Kidney (tissue), 14 donors: ENCODE results near the gene UBE2M. TPM values are rescaled to one million over a fixed set of nuclear protein-coding genes. Genes with fewer than 3 reads are reported as not detected.
"Not testable (repeated sequence)": the region's sequence is repeated elsewhere in the genome, so short reads cannot be mapped to it uniquely, and the experiment has no call there.

Experiments
- DNase-seq, 5 donors: peaks; one replicate each; pipeline ENCODE4 v3.0.0-alpha.2; 2013 to 2020
- FAIRE-seq: peaks from 2 replicates; lab custom pipeline; 2012; peaks lifted over from hg19 to GRCh38; lab: Jason Lieb, UNC
- H3K27ac ChIP-seq, 2 donors: one replicate each; pipeline ENCODE4 v1.7.0; 2013; ENCODE audit warnings: low read depth in 2 of 2, low read length in 2 of 2, inconsistent platforms in 1 of 2
- H3K27me3 ChIP-seq: one replicate; pipeline ENCODE4 v1.7.1; 2013; ENCODE audit warnings: low read length, inconsistent platforms; ENCODE audit not compliant: control insufficient read depth, insufficient read depth
- H3K36me3 ChIP-seq, 3 donors: one replicate each; pipeline versions ENCODE4 v1.7.0 to v1.7.1; 2013; ENCODE audit warnings: low read length in 3 of 3, control low read depth in 1 of 3, inconsistent platforms in 1 of 3; ENCODE audit not compliant: insufficient read depth in 3 of 3, control insufficient read depth in 2 of 3
- H3K4me1 ChIP-seq, 3 donors: one replicate each; pipeline versions ENCODE4 v1.7.0 to v1.7.1; 2013; ENCODE audit warnings: low read length in 3 of 3, inconsistent platforms in 1 of 3, low read depth in 1 of 3; ENCODE audit not compliant: control insufficient read depth in 2 of 3, insufficient read depth in 2 of 3
- H3K4me3 ChIP-seq, 3 donors: one replicate each; pipeline versions ENCODE4 v1.7.0 to v1.8.1; 2013; ENCODE audit warnings: low read length in 3 of 3, control low read depth in 1 of 3, inconsistent platforms in 1 of 3
- H3K9ac ChIP-seq, 3 donors: one replicate each; pipeline versions ENCODE4 v1.7.0 to v1.7.1; 2013; ENCODE audit warnings: low read length in 3 of 3, control low read depth in 1 of 3, inconsistent platforms in 1 of 3
- H3K9me3 ChIP-seq, 3 donors: one replicate each; pipeline versions ENCODE4 v1.7.0 to v1.7.1; 2013; ENCODE audit warnings: low read length in 3 of 3, control low read depth in 1 of 3, inconsistent platforms in 1 of 3; ENCODE audit not compliant: control insufficient read depth in 2 of 3, insufficient read depth in 1 of 3
- CTCF ChIP-seq: IDR thresholded peaks from 3 replicates; pipeline ENCODE4 v1.5.1; 2012; ENCODE audit warnings: mild to moderate bottlenecking, moderate library complexity, borderline replicate concordance; ENCODE audit not compliant: insufficient read depth; ENCODE audit errors: extremely low read depth
- intact Hi-C: fragments of 100-400 bp; cut with DNase I; formaldehyde crosslinking; loops from one replicate; pipeline ENCODE4 v1.11.1; 2022
- polyA plus RNA-seq: library from polyadenylated mRNA; stranded (reverse); fragments of 350-450 nt; fragmentation: Illumina TruSeq; extraction: RNeasy Lipid Tissue Mini Kit (QIAGEN cat#74804); gene quantifications from one replicate; pipeline ENCODE4 v1.2.3, GENCODE V29; 2014; ENCODE audit warnings: low read depth, low replicate concordance; ENCODE audit not compliant: insufficient read depth
- total RNA-seq: library from RNA; stranded (reverse); fragmentation: NEBNext Ultra II Directional; extraction: Animal tissue kit (Norgen Biotek cat#: 25700); gene quantifications from one replicate; pipeline ENCODE4 v1.2.1, GENCODE V29; 2021
- donor health status: control.
- donor health status: control.
- donor health status: control.
- donor health status: control.
- donor health status: control.
- donor health status: DM: yes; HTN: yes; CAD: no.
- donor health status: Normal renal cell carcinoma (clear cell type).

Gene UBE2M
- total and polyA plus RNA-seq, 2 donors from 2014 or later, result 60.4 to 98.0 TPM

GRCh38 chr19:58578012-58578925, 19.9 kb upstream of the UBE2M start:
- peaks cover 3 to 13% (median 4%) of the 10 kb centered on the region in 3 donors for H3K4me1 ChIP-seq
- H3K36me3 ChIP-seq, result peaks cover 1 to 3% (median 2%) of the 10 kb centered on the region in 3 donors
- no peak overlapping the region for H3K27ac ChIP-seq
- H3K27me3 ChIP-seq, result no peaks in the 10 kb centered on the region
- no peak for TF ChIP-seq CTCF
- DNase-seq (peak in 2 of 5 donors; percentile 50 to 51), FAIRE-seq (no peak)
- no peak overlapping the region for H3K4me3 ChIP-seq
- H3K9ac ChIP-seq, result no peak overlapping the region
- H3K9me3 ChIP-seq, result no peaks in the 10 kb centered on the region
- intact Hi-C loops, result no loop called here

- H3K4me1 ChIP-seq, result peaks cover 3 to 13% (median 4%) of the 10 kb centered on the region in 3 donors
- H3K4me3 ChIP-seq, H3K9me3 ChIP-seq, H3K36me3 ChIP-seq, H3K27me3 ChIP-seq, H3K9ac ChIP-seq, H3K27ac ChIP-seq, intact Hi-C loops, FAIRE-seq: not testable (repeated sequence)
- peak in 1 of 5 donors; percentile 16 for DNase-seq
These were observed 19.2 kb upstream of the UBE2M start for GRCh38 chr19:58577581-58577980.

GRCh38 chr19:58575183-58576041, 17.0 kb upstream of the UBE2M start:
- no peak for FAIRE-seq
- peak overlapping the region; percentile 35 to 78 (median 77) for H3K9ac ChIP-seq
- intact Hi-C loops, result no loop called here
- no peaks in the 10 kb centered on the region for H3K36me3 ChIP-seq
- peak overlapping the region; percentile 70 to 78 (median 74) for H3K4me3 ChIP-seq
- H3K4me1 ChIP-seq, result peaks cover 3 to 13% (median 11%) of the 10 kb centered on the region in 3 donors
- peak; percentile 93 to 98 (median 97) for DNase-seq
- H3K27ac ChIP-seq, result peak overlapping the region; percentile 95 to 96
- no peaks in the 10 kb centered on the region for H3K27me3 ChIP-seq
- no peaks in the 10 kb centered on the region for H3K9me3 ChIP-seq
- peak; percentile 28 for TF ChIP-seq CTCF
